NCI-H82 treated with DMSO at 0.1 percent for 48 hours (cell line): ENCODE data around the gene PI4K2A.
"Not testable (repeated sequence)": the region's sequence is repeated elsewhere in the genome, so short reads cannot be mapped to it uniquely, and the experiment has no call there.

ENCODE experiments used
- DNase-seq: peaks from one replicate; lab custom pipeline; 2025; ENCODE audit not compliant: unreplicated experiment; lab: John Stamatoyannopoulos, UW

PI4K2A gene

GRCh38 chr10:97673736-97674525 is 33.5 kb downstream of the PI4K2A start:
- DNase-seq = no peak

GRCh38 chr10:97675222-97675621 is 34.8 kb downstream of the PI4K2A start:
- no peak for DNase-seq

- DNase-seq = peak; percentile 11
These were observed 36.5 kb downstream of the PI4K2A start for GRCh38 chr10:97676770-97677581.

- DNase-seq = no peak
These were observed 39.1 kb downstream of the PI4K2A start for GRCh38 chr10:97679594-97679993.

GRCh38 chr10:97682042-97682441 is 41.6 kb downstream of the PI4K2A start:
- no peak for DNase-seq

GRCh38 chr10:97683556-97684367 is 43.3 kb downstream of the PI4K2A start:
- DNase-seq = no peak

GRCh38 chr10:97684368-97684713 is 43.9 kb downstream of the PI4K2A start:
- DNase-seq = not testable (repeated sequence)

GRCh38 chr10:97684866-97685394 is 44.5 kb downstream of the PI4K2A start:
- DNase-seq = no peak

- no peak for DNase-seq
These were observed 45.0 kb downstream of the PI4K2A start for GRCh38 chr10:97685395-97685958.

GRCh38 chr10:97686301-97686961 is 46.0 kb downstream of the PI4K2A start:
- DNase-seq = no peak

- peak; percentile 88 for DNase-seq
These were observed 46.7 kb downstream of the PI4K2A start, which contains the start of gene AVPI1 for GRCh38 chr10:97686962-97687784. AVPI1 (minus strand) TSS chr10:97687241; CDS start chr10:97679905, 7,336 bp downstream.

GRCh38 chr10:97687785-97688781 is 47.6 kb downstream of the PI4K2A start:
- DNase-seq = no peak

- no peak for DNase-seq
These were observed 49.1 kb downstream of the PI4K2A start for GRCh38 chr10:97689559-97690020.

- no peak for DNase-seq
These were observed 49.7 kb downstream of the PI4K2A start for GRCh38 chr10:97690133-97690532.

- peak; percentile 16 for DNase-seq
These were observed 57.7 kb downstream of the PI4K2A start for GRCh38 chr10:97698072-97698655.

GRCh38 chr10:97701438-97702069 is 61.1 kb downstream of the PI4K2A start:
- peak; percentile 32 for DNase-seq

GRCh38 chr10:97703398-97704067 is 63.1 kb downstream of the PI4K2A start:
- no peak for DNase-seq
